Smooth muscle cell (in vitro differentiated cells): ENCODE data around the gene VTN. TPM values are rescaled to one million over a fixed set of nuclear protein-coding genes. Genes with fewer than 3 reads are reported as not detected.

Source experiments
- DNase-seq: peaks from one replicate; lab custom pipeline; 2025; ENCODE audit not compliant: unreplicated experiment; lab: John Stamatoyannopoulos, UW
- H2AFZ ChIP-seq: fragments of 200-600 bp; sonication (generic); 2 replicates; pipeline ENCODE4 v1.6.0; 2016; ENCODE audit warnings: antibody characterized with exemption, low read depth, mild to moderate bottlenecking
- H3F3A ChIP-seq: fragments of 200-600 bp; sonication (generic); 2 replicates; pipeline ENCODE4 v1.6.0; 2017; ENCODE audit warnings: antibody characterized with exemption, low read depth
- H3K27ac ChIP-seq: fragments of 200-600 bp; sonication (generic); 2 replicates; pipeline ENCODE4 v1.5.1; 2016; ENCODE audit warnings: low read depth, mild to moderate bottlenecking
- H3K27me3 ChIP-seq: fragments of 200-600 bp; sonication (generic); 2 replicates; pipeline ENCODE4 v1.6.1; 2016; ENCODE audit warnings: low read depth, mild to moderate bottlenecking
- H3K36me3 ChIP-seq: fragments of 200-600 bp; sonication (generic); 2 replicates; pipeline ENCODE4 v1.5.1; 2016; ENCODE audit warnings: low read depth
- H3K4me1 ChIP-seq: fragments of 200-600 bp; sonication (generic); 2 replicates; pipeline ENCODE4 v1.5.1; 2016; ENCODE audit warnings: low read depth
- H3K4me2 ChIP-seq: fragments of 200-600 bp; sonication (generic); 2 replicates; pipeline ENCODE4 v1.6.0; 2016; ENCODE audit warnings: mild to moderate bottlenecking
- H3K4me3 ChIP-seq: fragments of 200-600 bp; sonication (generic); 2 replicates; pipeline ENCODE4 v1.5.1; 2016; ENCODE audit warnings: mild to moderate bottlenecking
- H3K79me2 ChIP-seq: fragments of 200-600 bp; sonication (generic); 2 replicates; pipeline ENCODE4 v1.6.0; 2016; ENCODE audit warnings: low read depth, mild to moderate bottlenecking
- H3K9ac ChIP-seq: fragments of 200-600 bp; sonication (generic); 2 replicates; pipeline ENCODE4 v1.6.0; 2016; ENCODE audit warnings: low read depth
- H3K9me3 ChIP-seq: fragments of 200-600 bp; sonication (generic); replicated peaks from 2 replicates; pipeline ENCODE4 v1.5.1; 2016; ENCODE audit warnings: low read depth
- H4K20me1 ChIP-seq: fragments of 200-600 bp; sonication (generic); 2 replicates; pipeline ENCODE4 v1.6.0; 2016; ENCODE audit warnings: low read depth
- WGBS: methylation state at CpG from one replicate; pipeline ENCODE4 v1.1.7; 2016; ENCODE audit warnings: low lambda C conversion rate; 5-methylcytosine and 5-hydroxymethylcytosine counted together
- polyA plus RNA-seq: library from polyadenylated mRNA; unstranded; fragments of >200 nt; fragmentation: Nextera tagmentation; extraction: Ambion mirVana; gene quantifications from 2 replicates; pipeline ENCODE4 v1.2.1, GENCODE V29; 2016
- total RNA-seq: library from RNA; depleted of rRNA; stranded (reverse); fragments of >200 nt; gene quantifications from 2 replicates; pipeline ENCODE4 v1.2.3, GENCODE V29; 2014
- TF ChIP-seq, protein P1 (sequence below): fragments of 200-600 bp; sonication (generic); IDR thresholded peaks from 2 replicates; pipeline ENCODE4 v1.5.1; 2017; ENCODE audit warnings: borderline replicate concordance, mild to moderate bottlenecking, antibody characterized with exemption; ENCODE audit not compliant: insufficient read depth, poor library complexity, severe bottlenecking

The VTN gene
- total and polyA plus RNA-seq, 2 experiments from 2014 or later: 60.3 to 90.3 TPM

- WGBS: 99% methylated on average over 3 of the region's 3 CpGs
- H3K36me3 ChIP-seq: peaks cover 7% of the 10 kb centered on the region
- H3K4me3 ChIP-seq: no peak overlapping the region
- H3K4me1 ChIP-seq: peaks cover 7% of the 10 kb centered on the region
- peaks cover 37% of the 10 kb centered on the region for H3K79me2 ChIP-seq
- no peak overlapping the region for H2AFZ ChIP-seq
- H3K4me2 ChIP-seq: no peak overlapping the region
- no peaks in the 10 kb centered on the region for H3F3A ChIP-seq
- H4K20me1 ChIP-seq: no peaks in the 10 kb centered on the region
- TF ChIP-seq, protein P1, sequence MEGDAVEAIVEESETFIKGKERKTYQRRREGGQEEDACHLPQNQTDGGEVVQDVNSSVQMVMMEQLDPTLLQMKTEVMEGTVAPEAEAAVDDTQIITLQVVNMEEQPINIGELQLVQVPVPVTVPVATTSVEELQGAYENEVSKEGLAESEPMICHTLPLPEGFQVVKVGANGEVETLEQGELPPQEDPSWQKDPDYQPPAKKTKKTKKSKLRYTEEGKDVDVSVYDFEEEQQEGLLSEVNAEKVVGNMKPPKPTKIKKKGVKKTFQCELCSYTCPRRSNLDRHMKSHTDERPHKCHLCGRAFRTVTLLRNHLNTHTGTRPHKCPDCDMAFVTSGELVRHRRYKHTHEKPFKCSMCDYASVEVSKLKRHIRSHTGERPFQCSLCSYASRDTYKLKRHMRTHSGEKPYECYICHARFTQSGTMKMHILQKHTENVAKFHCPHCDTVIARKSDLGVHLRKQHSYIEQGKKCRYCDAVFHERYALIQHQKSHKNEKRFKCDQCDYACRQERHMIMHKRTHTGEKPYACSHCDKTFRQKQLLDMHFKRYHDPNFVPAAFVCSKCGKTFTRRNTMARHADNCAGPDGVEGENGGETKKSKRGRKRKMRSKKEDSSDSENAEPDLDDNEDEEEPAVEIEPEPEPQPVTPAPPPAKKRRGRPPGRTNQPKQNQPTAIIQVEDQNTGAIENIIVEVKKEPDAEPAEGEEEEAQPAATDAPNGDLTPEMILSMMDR: no peak
- no peaks in the 10 kb centered on the region for H3K9me3 ChIP-seq
- H3K27ac ChIP-seq: no peak overlapping the region
- no peaks in the 10 kb centered on the region for H3K27me3 ChIP-seq
- H3K9ac ChIP-seq: no peak overlapping the region
- DNase-seq: no peak
Observed at GRCh38 chr17:28324781-28325180, 45.3 kb downstream of the VTN start.

- Histone ChIP-seq H3K27ac (no peak overlapping the region), H3K4me2 (no peak overlapping the region), H3K4me3 (no peak overlapping the region), H3K4me1 (peaks cover 10% of the 10 kb centered on the region), H3K36me3 (peaks cover 7% of the 10 kb centered on the region), H3K9ac (no peak overlapping the region), H3K79me2 (peaks cover 38% of the 10 kb centered on the region), H3F3A (no peaks in the 10 kb centered on the region), H4K20me1 (no peaks in the 10 kb centered on the region), H2AFZ (no peak overlapping the region), H3K9me3 (no peaks in the 10 kb centered on the region), H3K27me3 (no peaks in the 10 kb centered on the region)
- no peak for DNase-seq
- 87% methylated on average over 5 of the region's 5 CpGs for WGBS
- TF ChIP-seq, protein P1: no peak
Observed at GRCh38 chr17:28324267-28324745, 45.8 kb downstream of the VTN start.

- no peaks in the 10 kb centered on the region for H4K20me1 ChIP-seq
- H2AFZ ChIP-seq: peak overlapping the region; percentile 86
- no peaks in the 10 kb centered on the region for H3K36me3 ChIP-seq
- no peak for DNase-seq
- H3K79me2 ChIP-seq: peaks cover 38% of the 10 kb centered on the region
- no peaks in the 10 kb centered on the region for H3K27me3 ChIP-seq
- peak overlapping the region; percentile 58 for H3K4me3 ChIP-seq
- peak overlapping the region; percentile 34 for H3K9ac ChIP-seq
- peaks cover 3% of the 10 kb centered on the region for H3F3A ChIP-seq
- 58% methylated on average over 8 of the region's 8 CpGs for WGBS
- H3K9me3 ChIP-seq: no peaks in the 10 kb centered on the region
- no peak overlapping the region for H3K27ac ChIP-seq
- peak overlapping the region; percentile 90 for H3K4me2 ChIP-seq
- TF ChIP-seq, protein P1: no peak
- H3K4me1 ChIP-seq: peaks cover 14% of the 10 kb centered on the region
Observed at GRCh38 chr17:28320215-28321061, 49.7 kb downstream of the VTN start.
